ENCODE measurements around the gene PRADC1.
A peak's percentile ranks its signal among the peaks of the same experiment; 100 is the strongest.

Gene PRADC1

DNA sequence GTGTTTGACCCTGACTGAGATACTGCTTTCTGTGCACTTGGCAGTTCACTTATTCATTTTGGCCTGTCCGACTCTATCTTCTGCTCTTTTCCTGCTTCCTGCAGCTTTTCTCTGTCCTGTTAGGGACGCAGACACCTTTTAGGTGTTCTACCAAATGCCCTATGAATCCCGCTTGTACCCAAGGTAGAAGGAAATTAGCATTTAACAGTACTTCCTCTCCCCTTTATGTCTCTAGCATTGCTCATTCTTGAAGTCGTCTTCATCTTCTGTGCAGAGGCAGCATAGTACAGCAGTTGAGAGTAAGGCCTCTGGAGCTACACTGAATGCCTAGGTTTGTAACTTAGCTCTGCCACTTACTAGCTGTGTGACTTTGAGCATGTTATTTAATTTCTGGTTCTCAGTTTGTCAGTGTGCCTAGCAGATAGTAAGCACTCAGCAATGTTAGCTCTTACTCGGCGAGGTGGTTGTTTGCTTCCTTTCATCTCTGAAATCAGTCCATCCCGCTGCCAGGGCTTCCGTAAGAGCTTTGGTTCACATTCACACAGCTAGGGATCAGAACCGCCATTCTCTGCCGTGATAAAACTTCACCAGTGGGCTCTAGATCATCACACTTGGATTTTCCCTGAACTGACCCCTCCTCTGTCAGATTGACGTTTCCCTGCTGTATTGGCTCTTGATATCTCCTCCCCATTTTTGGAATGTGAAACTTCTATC is 2.4 kb upstream of the PRADC1 start:
- peak overlapping the region; percentile 96 for H3K4me3 ChIP-seq (ENCODE audit: low read length)
- TF ChIP-seq, protein P1, sequence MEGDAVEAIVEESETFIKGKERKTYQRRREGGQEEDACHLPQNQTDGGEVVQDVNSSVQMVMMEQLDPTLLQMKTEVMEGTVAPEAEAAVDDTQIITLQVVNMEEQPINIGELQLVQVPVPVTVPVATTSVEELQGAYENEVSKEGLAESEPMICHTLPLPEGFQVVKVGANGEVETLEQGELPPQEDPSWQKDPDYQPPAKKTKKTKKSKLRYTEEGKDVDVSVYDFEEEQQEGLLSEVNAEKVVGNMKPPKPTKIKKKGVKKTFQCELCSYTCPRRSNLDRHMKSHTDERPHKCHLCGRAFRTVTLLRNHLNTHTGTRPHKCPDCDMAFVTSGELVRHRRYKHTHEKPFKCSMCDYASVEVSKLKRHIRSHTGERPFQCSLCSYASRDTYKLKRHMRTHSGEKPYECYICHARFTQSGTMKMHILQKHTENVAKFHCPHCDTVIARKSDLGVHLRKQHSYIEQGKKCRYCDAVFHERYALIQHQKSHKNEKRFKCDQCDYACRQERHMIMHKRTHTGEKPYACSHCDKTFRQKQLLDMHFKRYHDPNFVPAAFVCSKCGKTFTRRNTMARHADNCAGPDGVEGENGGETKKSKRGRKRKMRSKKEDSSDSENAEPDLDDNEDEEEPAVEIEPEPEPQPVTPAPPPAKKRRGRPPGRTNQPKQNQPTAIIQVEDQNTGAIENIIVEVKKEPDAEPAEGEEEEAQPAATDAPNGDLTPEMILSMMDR (conservative IDR thresholded peaks at IDR 0.05; ENCODE audit: low read length): no peak
- no peak for DNase-seq (ENCODE audit: low read depth)

DNA sequence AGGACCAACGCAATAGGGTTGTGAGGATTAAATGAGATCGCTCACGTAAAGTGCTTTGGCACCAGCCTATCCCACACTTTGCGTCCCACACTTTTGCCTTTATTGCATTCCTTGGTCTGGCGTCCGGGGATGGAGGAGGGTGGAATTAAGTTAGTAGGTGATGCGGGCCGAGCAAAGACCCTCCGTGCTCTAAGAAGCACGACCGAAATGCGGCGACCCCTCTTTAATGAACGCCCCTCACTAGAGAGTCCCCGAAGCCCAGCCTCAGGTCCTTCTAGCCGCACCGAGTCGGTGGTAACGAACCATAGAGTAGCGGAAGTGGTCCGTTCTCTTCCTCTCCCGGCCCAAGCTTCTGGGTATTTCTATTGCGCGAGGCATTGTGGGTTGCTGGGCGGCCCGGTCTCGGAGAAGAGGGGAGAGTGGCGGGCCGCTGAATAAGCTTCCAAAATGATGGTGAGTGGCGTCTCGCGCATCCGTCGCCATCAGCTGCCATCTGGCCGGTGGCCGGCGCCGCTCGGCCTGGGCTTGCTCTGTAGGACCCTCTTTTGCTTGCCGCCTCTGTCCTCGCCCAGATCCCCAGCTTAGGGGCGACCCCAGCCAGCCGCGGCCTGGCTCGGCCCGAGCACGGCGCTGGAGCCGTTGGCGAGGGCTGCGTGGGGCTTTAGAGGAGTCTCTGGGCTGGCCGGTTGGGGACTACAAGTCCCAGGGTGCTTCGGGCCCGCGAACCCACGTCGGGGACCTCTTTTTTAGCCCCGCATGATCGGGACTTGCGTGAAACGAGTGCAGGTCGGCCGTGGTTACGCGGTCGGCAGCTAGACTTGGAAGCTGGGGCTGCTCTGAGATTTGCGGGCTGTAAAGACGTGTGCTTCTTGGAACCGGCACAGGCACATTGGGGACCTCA is 1.1 kb upstream of the PRADC1 start, which contains the start of gene CCT7:
Gene CCT7 (plus strand): TSS at position 377 of the 901 bp plus-strand sequence. CDS start 71 bp downstream, at position 448.
- peak; percentile 89 for DNase-seq (ENCODE audit: low read depth)
- TF ChIP-seq, protein P1 (conservative IDR thresholded peaks at IDR 0.05; ENCODE audit: low read length): no peak
- peak within 1 kb of the TSS; percentile 96 for H3K4me3 ChIP-seq (ENCODE audit: low read length)

DNA sequence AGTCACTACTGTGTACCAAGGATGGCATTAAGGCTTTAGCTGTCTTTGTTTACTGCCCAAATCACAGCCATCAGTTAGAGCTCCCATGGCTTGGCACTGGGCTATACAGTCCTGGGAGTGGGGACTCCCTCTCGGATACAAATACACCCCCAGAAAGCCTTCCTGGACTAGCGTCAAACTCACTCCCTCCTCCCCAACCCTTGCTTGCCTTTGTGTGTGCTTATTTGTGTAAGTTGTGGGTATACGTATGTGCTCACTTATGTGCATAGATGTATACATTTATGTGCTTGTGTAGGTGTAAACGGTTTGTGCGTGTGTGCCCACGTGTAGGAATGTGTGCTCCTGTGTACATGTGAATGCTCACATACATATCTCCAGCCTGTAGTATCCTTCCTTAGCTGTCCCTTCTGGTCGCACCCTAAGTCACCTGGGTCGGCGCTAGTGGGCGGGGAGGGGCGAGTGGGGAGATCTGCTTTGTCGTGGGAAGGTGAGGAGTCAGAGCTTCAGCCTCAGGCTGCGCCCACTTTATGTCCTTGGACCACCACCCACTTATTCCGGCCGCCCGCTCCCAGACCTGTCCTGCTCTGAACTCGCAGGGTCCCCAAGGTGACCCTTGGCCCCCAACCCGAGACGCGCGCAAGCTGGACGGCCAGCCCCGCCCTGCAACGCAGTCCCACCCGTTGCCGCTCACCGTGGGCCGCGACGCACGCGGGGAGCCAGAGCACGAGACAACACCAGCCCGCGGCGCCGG is 461 bp downstream of the PRADC1 start:
- H3K4me3 ChIP-seq (ENCODE audit: low read length): peak overlapping the region; percentile 78
- no peak for DNase-seq (ENCODE audit: low read depth)
- TF ChIP-seq, protein P1 (conservative IDR thresholded peaks at IDR 0.05; ENCODE audit: low read length): no peak

DNA sequence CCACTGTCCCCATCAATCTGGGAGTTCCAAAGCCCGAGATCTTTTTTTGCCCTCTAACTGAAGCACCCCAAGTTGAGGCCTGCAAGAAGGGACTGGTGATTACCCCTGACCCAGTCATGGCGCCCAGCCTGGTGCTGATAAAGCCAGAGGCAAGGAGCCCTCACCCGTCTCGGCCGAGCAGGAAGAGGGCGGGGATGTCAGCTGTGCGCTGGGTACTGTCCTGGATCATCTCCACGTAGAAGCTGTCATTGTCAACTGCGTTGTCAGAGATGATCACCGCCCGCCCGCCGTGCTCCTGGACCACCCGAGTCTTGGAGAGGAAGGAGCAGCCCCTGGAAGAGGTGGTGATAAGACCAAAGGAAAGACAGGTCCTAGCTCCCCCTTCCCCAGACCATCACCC is 4.4 kb downstream of the PRADC1 start:
- TF ChIP-seq, protein P1 (conservative IDR thresholded peaks at IDR 0.05; ENCODE audit: low read length): no peak
- no peak for DNase-seq (ENCODE audit: low read depth)

DNA sequence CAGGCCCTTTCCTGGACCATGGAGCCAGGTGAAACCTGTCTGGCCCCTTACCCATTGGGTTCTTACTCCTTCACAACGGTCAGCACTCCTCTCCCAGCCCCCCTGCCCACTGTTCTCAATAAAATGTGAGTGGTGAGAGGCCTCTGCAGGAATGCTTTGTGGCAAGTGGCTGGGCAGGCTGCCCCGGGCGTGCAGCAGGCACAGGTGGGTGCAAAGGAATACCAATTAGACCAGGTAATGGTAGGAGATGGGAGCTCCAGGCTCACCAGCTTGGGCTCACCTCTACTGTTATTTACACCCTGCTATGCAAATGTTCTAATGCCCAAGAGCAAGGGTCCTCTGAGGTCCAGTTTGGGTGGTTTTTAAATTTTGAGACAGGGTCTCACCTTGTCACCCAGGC is 6.0 kb downstream of the PRADC1 start:
- TF ChIP-seq, protein P1 (conservative IDR thresholded peaks at IDR 0.05; ENCODE audit: low read length): no peak
- no peak for DNase-seq (ENCODE audit: low read depth)
- H3K4me3 ChIP-seq (ENCODE audit: low read length): no peak overlapping the region

More for the DNA sequence above, 4.4 kb downstream of the PRADC1 start:
- H3K4me3 ChIP-seq (ENCODE audit: low read length): no peak overlapping the region

DNA sequence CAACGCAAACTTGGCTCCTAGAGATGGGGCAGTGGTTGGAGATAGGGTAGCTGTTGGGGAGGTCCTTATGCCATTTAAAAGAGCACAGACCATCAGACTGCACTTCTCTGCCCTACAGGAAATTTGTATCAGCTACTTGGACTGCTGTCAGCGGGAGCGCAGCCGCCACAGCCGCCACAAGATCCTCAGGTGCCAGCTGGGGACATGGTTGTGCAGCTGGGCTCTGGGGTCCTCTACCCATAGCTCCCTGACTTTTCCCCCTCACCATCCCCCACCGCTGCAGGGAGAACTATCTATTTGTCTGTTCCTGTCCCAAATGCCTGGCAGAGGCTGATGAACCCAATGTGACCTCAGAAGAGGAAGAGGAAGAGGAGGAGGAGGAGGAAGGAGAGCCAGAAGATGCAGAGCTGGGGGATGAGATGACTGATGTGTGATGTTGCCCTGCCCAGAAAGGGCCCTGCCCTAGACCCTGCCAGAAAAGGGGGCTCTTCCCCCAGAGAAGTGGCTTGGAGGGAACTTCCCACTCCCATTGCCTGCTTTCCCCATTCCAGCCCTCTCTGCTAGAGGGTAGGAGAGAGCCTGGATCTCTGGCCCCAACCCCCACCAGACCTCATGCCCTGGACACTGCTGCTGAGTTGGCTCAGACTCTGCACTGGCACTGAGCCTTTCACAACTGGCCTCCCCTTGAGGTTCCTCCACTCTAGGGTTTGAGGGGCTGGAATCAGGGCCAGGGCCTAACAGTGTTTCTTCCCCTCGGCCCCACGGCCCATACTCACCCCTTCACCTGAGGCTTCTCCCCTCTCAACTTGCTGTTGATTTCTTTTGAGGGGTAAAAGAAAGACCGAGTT is 7.3 kb downstream of the PRADC1 start:
- DNase-seq (ENCODE audit: low read depth): no peak
- TF ChIP-seq, protein P1 (conservative IDR thresholded peaks at IDR 0.05; ENCODE audit: low read length): no peak
- no peak overlapping the region for H3K4me3 ChIP-seq (ENCODE audit: low read length)

Measured in AG10803 (cell line).